ENCODE data around the gene IQGAP1. TPM values are rescaled to one million over a fixed set of nuclear protein-coding genes. Genes with fewer than 3 reads are reported as not detected.

Gene IQGAP1, protein sequence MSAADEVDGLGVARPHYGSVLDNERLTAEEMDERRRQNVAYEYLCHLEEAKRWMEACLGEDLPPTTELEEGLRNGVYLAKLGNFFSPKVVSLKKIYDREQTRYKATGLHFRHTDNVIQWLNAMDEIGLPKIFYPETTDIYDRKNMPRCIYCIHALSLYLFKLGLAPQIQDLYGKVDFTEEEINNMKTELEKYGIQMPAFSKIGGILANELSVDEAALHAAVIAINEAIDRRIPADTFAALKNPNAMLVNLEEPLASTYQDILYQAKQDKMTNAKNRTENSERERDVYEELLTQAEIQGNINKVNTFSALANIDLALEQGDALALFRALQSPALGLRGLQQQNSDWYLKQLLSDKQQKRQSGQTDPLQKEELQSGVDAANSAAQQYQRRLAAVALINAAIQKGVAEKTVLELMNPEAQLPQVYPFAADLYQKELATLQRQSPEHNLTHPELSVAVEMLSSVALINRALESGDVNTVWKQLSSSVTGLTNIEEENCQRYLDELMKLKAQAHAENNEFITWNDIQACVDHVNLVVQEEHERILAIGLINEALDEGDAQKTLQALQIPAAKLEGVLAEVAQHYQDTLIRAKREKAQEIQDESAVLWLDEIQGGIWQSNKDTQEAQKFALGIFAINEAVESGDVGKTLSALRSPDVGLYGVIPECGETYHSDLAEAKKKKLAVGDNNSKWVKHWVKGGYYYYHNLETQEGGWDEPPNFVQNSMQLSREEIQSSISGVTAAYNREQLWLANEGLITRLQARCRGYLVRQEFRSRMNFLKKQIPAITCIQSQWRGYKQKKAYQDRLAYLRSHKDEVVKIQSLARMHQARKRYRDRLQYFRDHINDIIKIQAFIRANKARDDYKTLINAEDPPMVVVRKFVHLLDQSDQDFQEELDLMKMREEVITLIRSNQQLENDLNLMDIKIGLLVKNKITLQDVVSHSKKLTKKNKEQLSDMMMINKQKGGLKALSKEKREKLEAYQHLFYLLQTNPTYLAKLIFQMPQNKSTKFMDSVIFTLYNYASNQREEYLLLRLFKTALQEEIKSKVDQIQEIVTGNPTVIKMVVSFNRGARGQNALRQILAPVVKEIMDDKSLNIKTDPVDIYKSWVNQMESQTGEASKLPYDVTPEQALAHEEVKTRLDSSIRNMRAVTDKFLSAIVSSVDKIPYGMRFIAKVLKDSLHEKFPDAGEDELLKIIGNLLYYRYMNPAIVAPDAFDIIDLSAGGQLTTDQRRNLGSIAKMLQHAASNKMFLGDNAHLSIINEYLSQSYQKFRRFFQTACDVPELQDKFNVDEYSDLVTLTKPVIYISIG (N-terminal part only)
- total RNA-seq (2016; rRNA removed; fragmentation: Illumina TruSeq; extraction: Trizol) = 25.9 and 37.9 TPM in 2 replicates
- 7.0 and 10.3 TPM in 2 replicates for total RNA-seq (2016; cell fraction: cytosol; rRNA removed; fragmentation: Illumina TruSeq; extraction: Trizol; ENCODE audit: low read depth)
- 24.2 and 39.8 TPM in 2 replicates for total RNA-seq (2016; cell fraction: insoluble cytoplasmic fraction; rRNA removed; fragmentation: Illumina TruSeq; extraction: Trizol)
- 4.9 and 6.0 TPM in 2 replicates for total RNA-seq (2016; cell fraction: membrane; rRNA removed; fragmentation: Illumina TruSeq; extraction: Trizol)
- 45.8 and 61.3 TPM in 2 replicates for total RNA-seq (2016; cell fraction: nucleus; rRNA removed; fragmentation: Illumina TruSeq; extraction: Trizol)
- 22.5 and 29.5 TPM in 2 replicates for polyA plus RNA-seq (2011; rRNA removed)
- polyA plus RNA-seq (2011; cell fraction: cytosol; rRNA removed) = 6.9 and 8.8 TPM in 2 replicates
- 43.0 and 44.1 TPM in 2 replicates for polyA plus RNA-seq (2011; cell fraction: nucleus; rRNA removed)
- polyA plus RNA-seq (2012) = 19.9 and 21.7 TPM in 2 replicates
- polyA plus RNA-seq (2016; cell fraction: cytosol; fragmentation: Illumina TruSeq; extraction: Trizol; ENCODE audit: low read depth) = 0.76 and 1.4 TPM in 2 replicates
- 26.8 and 29.0 TPM in 2 replicates for polyA plus RNA-seq (2016; cell fraction: insoluble cytoplasmic fraction; fragmentation: Illumina TruSeq; extraction: Trizol; ENCODE audit: low read depth)
- polyA plus RNA-seq (2016; cell fraction: membrane; fragmentation: Illumina TruSeq; extraction: Trizol; ENCODE audit: low read depth) = 2.5 and 4.1 TPM in 2 replicates
- 58.6 and 63.1 TPM in 2 replicates for polyA plus RNA-seq (2016; cell fraction: nucleus; fragmentation: Illumina TruSeq; extraction: Trizol; ENCODE audit: insufficient read depth, low read depth)
- polyA minus RNA-seq (2011; rRNA and poly(A)+ RNA removed; ENCODE audit: low replicate concordance) = 43.9 and 274 TPM in 2 replicates
- 20.6 and 26.9 TPM in 2 replicates for polyA minus RNA-seq (2011; cell fraction: cytosol; rRNA and poly(A)+ RNA removed)
- 216 and 230 TPM in 2 replicates for polyA minus RNA-seq (2011; cell fraction: nucleus; rRNA and poly(A)+ RNA removed)
- percentile 64 among the genes with signal in this experiment for Bru-seq, nascent RNA
- percentile 77 among the genes with signal in this experiment for BruChase-seq, experiment 1, labeled RNA remaining after a 6-hour chase
- BruChase-seq, experiment 2, labeled RNA remaining after a 2-hour chase = percentile 67 among the genes with signal in this experiment
- long read RNA-seq, experiment 1, partial matches to known transcripts = 8 of 11 reads
- long read RNA-seq, experiment 1, other reads (novel, unspliced or antisense) = 1 of 11 reads
- long read RNA-seq, experiment 2, full-length matches to known transcripts = 7 of 46 reads
- long read RNA-seq, experiment 2, partial matches to known transcripts = 4 of 46 reads
- long read RNA-seq, experiment 2, other reads (novel, unspliced or antisense) = 35 of 46 reads

GRCh38 chr15:90387534-90388461 is at the start of gene IQGAP1:
Gene IQGAP1, plus strand, starts transcription at chr15:90388242. Its CDS starts 100 bp downstream, at chr15:90388342.
- FAIRE-seq (peak; percentile 88), ATAC-seq (peak; percentile 98), DNase-seq (ENCODE audit: low spot score) (peak; percentile 92)
- H3K79me2 ChIP-seq (ENCODE audit: insufficient read depth, low read length) = peaks cover 6% of the 10 kb centered on the region
- in situ Hi-C loops (cut with HindIII; ENCODE audit: extremely low pct_ligation_motif_present, low pct_unique_long_range_greater_than_20kb) (no loop called here), intact Hi-C loops (cut with micrococcal nuclease; ENCODE audit: unreplicated experiment) (no loop called here)
- peaks cover 2 to 11% of the 10 kb centered on the region in 2 experiments; a peak in 2 of 5 replicates for H3K36me3 ChIP-seq (replicated peaks in 1 of 2; ENCODE audit: control insufficient read depth in 1 of 2, insufficient read depth in 2 of 2, low read length in 2 of 2)
- H3K4me2 ChIP-seq (ENCODE audit: low read depth, low read length) = peak within 1 kb of the TSS; percentile 98
- H3K27ac ChIP-seq (ENCODE audit: extremely low read length, insufficient read depth, low read length) = peak within 1 kb of the TSS; percentile 65
- POLR2A ChIA-PET = interaction anchor here (0.7 to 2.4 kb wide), 15 partner anchors 10 to 581 kb away, joined by 3 to 17 read pairs (median 4); partner anchors contain the start of genes TTLL13 and ZNF774
- no peaks in the 10 kb centered on the region for H4K20me1 ChIP-seq (ENCODE audit: insufficient read depth, low read length)
- H3K4me1 ChIP-seq (ENCODE audit: insufficient read depth, low read length) = peaks cover 17% of the 10 kb centered on the region
- peak within 1 kb of the TSS; percentile 90 to 96 (median 92) for H3K4me3 ChIP-seq (replicated peaks in 1 of 3; ENCODE audit: insufficient read depth in 1 of 3, low read depth in 2 of 3, low read length in 3 of 3)
- no TSS peak for BruUV-seq (replicated peaks)
- CTCF ChIA-PET (ENCODE audit: low intra/inter-chr PET ratio, low total read pairs) = no interaction called here
- H2AFZ ChIP-seq (ENCODE audit: low read length) = peak within 1 kb of the TSS; percentile 100
- no peaks in the 10 kb centered on the region; a peak in 1 of 5 replicates for H3K27me3 ChIP-seq (ENCODE audit: control insufficient read depth in 1 of 2, insufficient read depth in 2 of 2, low read length in 2 of 2)
- 3% methylated on average over 10 of the region's 62 CpGs for WGBS (ENCODE audit: low lambda C conversion rate)
- peak within 1 kb of the TSS; percentile 82 for H3K9ac ChIP-seq (ENCODE audit: insufficient read depth, low read depth, low read length)
- no peaks in the 10 kb centered on the region for H3K9me3 ChIP-seq (ENCODE audit: low read length)
- peak; percentile 24; the same call in 1 of the 2 replicates for TF ChIP-seq MYC (CRISPR knock-in tag; IDR thresholded peaks at IDR 0.05; ENCODE audit: borderline replicate concordance)
- TF ChIP-seq EEA1 (CRISPR knock-in tag; IDR thresholded peaks at IDR 0.05; ENCODE audit: borderline replicate concordance) = no peak
- no peak for TF ChIP-seq MTF1 (CRISPR knock-in tag; IDR thresholded peaks at IDR 0.05)
- no peak for TF ChIP-seq GTF2F1 (IDR thresholded peaks at IDR 0.05; ENCODE audit: low read length)
- TF ChIP-seq, protein P1, sequence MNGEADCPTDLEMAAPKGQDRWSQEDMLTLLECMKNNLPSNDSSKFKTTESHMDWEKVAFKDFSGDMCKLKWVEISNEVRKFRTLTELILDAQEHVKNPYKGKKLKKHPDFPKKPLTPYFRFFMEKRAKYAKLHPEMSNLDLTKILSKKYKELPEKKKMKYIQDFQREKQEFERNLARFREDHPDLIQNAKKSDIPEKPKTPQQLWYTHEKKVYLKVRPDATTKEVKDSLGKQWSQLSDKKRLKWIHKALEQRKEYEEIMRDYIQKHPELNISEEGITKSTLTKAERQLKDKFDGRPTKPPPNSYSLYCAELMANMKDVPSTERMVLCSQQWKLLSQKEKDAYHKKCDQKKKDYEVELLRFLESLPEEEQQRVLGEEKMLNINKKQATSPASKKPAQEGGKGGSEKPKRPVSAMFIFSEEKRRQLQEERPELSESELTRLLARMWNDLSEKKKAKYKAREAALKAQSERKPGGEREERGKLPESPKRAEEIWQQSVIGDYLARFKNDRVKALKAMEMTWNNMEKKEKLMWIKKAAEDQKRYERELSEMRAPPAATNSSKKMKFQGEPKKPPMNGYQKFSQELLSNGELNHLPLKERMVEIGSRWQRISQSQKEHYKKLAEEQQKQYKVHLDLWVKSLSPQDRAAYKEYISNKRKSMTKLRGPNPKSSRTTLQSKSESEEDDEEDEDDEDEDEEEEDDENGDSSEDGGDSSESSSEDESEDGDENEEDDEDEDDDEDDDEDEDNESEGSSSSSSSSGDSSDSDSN (CRISPR knock-in tag; IDR thresholded peaks at IDR 0.05) = peak; percentile 52; the same call in 1 of the 2 replicates
- TF ChIP-seq KLF12 (CRISPR knock-in tag; IDR thresholded peaks at IDR 0.05; ENCODE audit: borderline replicate concordance) = peak; percentile 64; the same call in 1 of the 2 replicates
- no peak for TF ChIP-seq TCF7L2 (IDR thresholded peaks at IDR 0.05; ENCODE audit: low read depth, low read length)
- TF ChIP-seq SSRP1 (CRISPR knock-in tag; IDR thresholded peaks at IDR 0.05) = no peak
- TF ChIP-seq, protein P2, sequence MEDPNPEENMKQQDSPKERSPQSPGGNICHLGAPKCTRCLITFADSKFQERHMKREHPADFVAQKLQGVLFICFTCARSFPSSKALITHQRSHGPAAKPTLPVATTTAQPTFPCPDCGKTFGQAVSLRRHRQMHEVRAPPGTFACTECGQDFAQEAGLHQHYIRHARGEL (CRISPR knock-in tag; IDR thresholded peaks at IDR 0.05) = no peak
- peak; percentile 60 for TF ChIP-seq HDAC1 (CRISPR knock-in tag; IDR thresholded peaks at IDR 0.05)

Data from HepG2 (cell line).